A549 (cell line): Measurements from ENCODE around the gene NR1H2. TPM values are rescaled to one million over a fixed set of nuclear protein-coding genes. Genes with fewer than 3 reads are reported as not detected.

Experiments used
- ATAC-seq, 2 experiments: fragments of 200-7000 bp in 1 of 2; fragments of >200 bp in 1 of 2; cut with Nextera tagmentation in 1 of 2; cut with Tn5 transposase in 1 of 2; 3 replicates each; pipeline versions ENCODE4 v1.8.0 to v1.9.1; 2018 to 2020; ENCODE audit warnings: mild to moderate bottlenecking in 1 of 2, moderate library complexity in 1 of 2
- CTCF ChIA-PET: fragments of 300-600 bp; sonication (Branson Sonifier 250); formaldehyde crosslinking; extraction: SDS; loops from one replicate; lab custom pipeline; 2021; ENCODE audit warnings: antibody characterized with exemption, inconsistent platforms; lab: Yijun Ruan, JAX
- POLR2A ChIA-PET: fragments of 350-600 bp; formaldehyde crosslinking; extraction: SDS; loops from one replicate; lab custom pipeline; 2021; ENCODE audit warnings: antibody characterized with exemption, inconsistent platforms; lab: Yijun Ruan, JAX
- DNase-seq, 2 experiments: peaks; one replicate each; pipeline versions ENCODE4 v3.0.0 to v3.0.0-alpha.2; 2011 to 2016; ENCODE audit warnings: low read depth in 1 of 2, low spot score in 1 of 2
- FAIRE-seq: peaks from 2 replicates; lab custom pipeline; 2011; peaks lifted over from hg19 to GRCh38; lab: Jason Lieb, UNC
- H3K27ac ChIP-seq, 2 experiments: fragments of >200 bp; sonication (Bioruptor Twin); formaldehyde crosslinking; 3 replicates each; pipeline ENCODE4 v1.5.1; 2016 to 2017
- H3K4me1 ChIP-seq: fragments of >200 bp; sonication (Bioruptor Twin); formaldehyde crosslinking; 3 replicates; pipeline ENCODE4 v1.6.1; 2016
- H3K4me2 ChIP-seq: fragments of >200 bp; sonication (Bioruptor Twin); formaldehyde crosslinking; 3 replicates; pipeline ENCODE4 v1.6.1; 2016
- H3K4me3 ChIP-seq: fragments of >200 bp; sonication (Bioruptor Twin); formaldehyde crosslinking; 3 replicates; pipeline ENCODE4 v1.5.1; 2016
- H3K9me3 ChIP-seq: fragments of >200 bp; sonication (Bioruptor Twin); formaldehyde crosslinking; 3 replicates; pipeline ENCODE4 v1.6.1; 2016
- CBX8 ChIP-seq: fragments of 200-600 bp; sonication (generic); IDR thresholded peaks from 2 replicates; pipeline ENCODE4 v1.6.1; 2016
- CHD2 ChIP-seq: fragments of 150-350 bp; IDR thresholded peaks from 2 replicates; pipeline ENCODE4 v1.6.1; 2014; ENCODE audit warnings: low read length; ENCODE audit not compliant: partially characterized antibody
- CHD4 ChIP-seq: fragments of 200-600 bp; sonication (generic); IDR thresholded peaks from 2 replicates; pipeline ENCODE4 v1.6.1; 2016; ENCODE audit warnings: antibody characterized with exemption, mild to moderate bottlenecking, borderline replicate concordance
- CTCF ChIP-seq: fragments of >200 bp; sonication (Bioruptor Twin); formaldehyde crosslinking; IDR thresholded peaks from 3 replicates; pipeline ENCODE4 v1.5.1; 2016
- EP300 ChIP-seq, 2 experiments: fragments of >200 bp; sonication (Bioruptor Twin); formaldehyde crosslinking; IDR thresholded peaks; 2 replicates in 1 of 2; 3 replicates in 1 of 2; pipeline ENCODE4 v1.6.1; 2016 to 2017
- FOSL2 ChIP-seq, 2 experiments: fragments of 450-650 bp in 1 of 2; fragments of >200 bp in 1 of 2; sonication (Bioruptor Twin) in 1 of 2; formaldehyde crosslinking; IDR thresholded peaks; 2 replicates each; pipeline versions ENCODE4 v1.5.0 to v1.6.1; 2016 to 2020; ENCODE audit warnings: mild to moderate bottlenecking in 1 of 2, moderate library complexity in 1 of 2
- GATA3 ChIP-seq: IDR thresholded peaks from 2 replicates; pipeline ENCODE4 v1.6.1; 2012; ENCODE audit warnings: borderline replicate concordance
- HDAC2 ChIP-seq: fragments of 200-600 bp; sonication (generic); IDR thresholded peaks from 2 replicates; pipeline ENCODE4 v1.6.1; 2016
- HEYL ChIP-seq: fragments of 250-450 bp; sonication (Bioruptor Pico); IDR thresholded peaks from 2 replicates; pipeline ENCODE4 v1.8.0; 2021; ENCODE audit warnings: mild to moderate bottlenecking, moderate library complexity
- JUN ChIP-seq, 2 experiments: fragments of >200 bp; sonication (Bioruptor Twin); formaldehyde crosslinking; IDR thresholded peaks; 2 replicates in 1 of 2; 3 replicates in 1 of 2; pipeline ENCODE4 v1.6.1; 2016 to 2017
- JUNB ChIP-seq: fragments of >200 bp; sonication (Bioruptor Twin); formaldehyde crosslinking; IDR thresholded peaks from 2 replicates; pipeline ENCODE4 v1.6.1; 2016
- MAFK ChIP-seq: fragments of 450-650 bp; IDR thresholded peaks from 2 replicates; pipeline ENCODE4 v1.6.1; 2014; ENCODE audit not compliant: partially characterized antibody
- MAZ ChIP-seq: fragments of 150-350 bp; IDR thresholded peaks from 2 replicates; pipeline ENCODE4 v1.6.1; 2014; ENCODE audit warnings: antibody characterized with exemption, low read depth, low read length, borderline replicate concordance
- MYC ChIP-seq: IDR thresholded peaks from 2 replicates; pipeline ENCODE4 v1.6.1; 2012; ENCODE audit warnings: mild to moderate bottlenecking, inconsistent platforms, low read length, improper control_type of control experiment, borderline replicate concordance
- PHF8 ChIP-seq: fragments of 200-600 bp; sonication (generic); IDR thresholded peaks from 2 replicates; pipeline ENCODE4 v1.6.1; 2016; ENCODE audit warnings: low read depth, mild to moderate bottlenecking, antibody characterized with exemption, moderate library complexity, borderline replicate concordance
- POLR2A ChIP-seq: IDR thresholded peaks from 2 replicates; pipeline ENCODE4 v1.6.1; 2012; ENCODE audit warnings: mild to moderate bottlenecking, low read length
- RAD21 ChIP-seq, 2 experiments: fragments of >200 bp in 1 of 2; sonication (Bioruptor Twin) in 1 of 2; formaldehyde crosslinking in 1 of 2; IDR thresholded peaks in 1 of 2; conservative IDR thresholded peaks in 1 of 2; 2 replicates in 1 of 2; 3 replicates in 1 of 2; pipeline ENCODE4 v1.6.1; 2012 to 2018; ENCODE audit warnings: inconsistent platforms in 1 of 2
- RFX5 ChIP-seq: fragments of 450-650 bp; IDR thresholded peaks from 2 replicates; pipeline ENCODE4 v1.7.1; 2014; ENCODE audit warnings: antibody characterized with exemption, mild to moderate bottlenecking, moderate library complexity
- SMC3 ChIP-seq: fragments of >200 bp; sonication (Bioruptor Twin); formaldehyde crosslinking; IDR thresholded peaks from 3 replicates; pipeline ENCODE4 v1.6.1; 2018; ENCODE audit warnings: inconsistent platforms
- SREBF2 ChIP-seq: fragments of 450-650 bp; IDR thresholded peaks from 2 replicates; pipeline ENCODE4 v1.6.1; 2014; ENCODE audit warnings: mild to moderate bottlenecking, moderate library complexity
- TP53 ChIP-seq: fragments of 250-450 bp; sonication (Bioruptor Pico); IDR thresholded peaks from 2 replicates; pipeline ENCODE4 v1.5.0; 2021; ENCODE audit warnings: mild to moderate bottlenecking, moderate library complexity
- USF2 ChIP-seq: fragments of 450-650 bp; IDR thresholded peaks from 2 replicates; pipeline ENCODE4 v1.6.1; 2014; ENCODE audit warnings: antibody characterized with exemption
- ZC3H11A ChIP-seq: fragments of 450-650 bp; IDR thresholded peaks from 2 replicates; pipeline ENCODE4 v1.6.1; 2014; ENCODE audit warnings: antibody characterized with exemption, mild to moderate bottlenecking
- ZSCAN20 ChIP-seq: fragments of 250-450 bp; sonication (Bioruptor Pico); IDR thresholded peaks from 2 replicates; pipeline ENCODE4 v1.8.0; 2022; ENCODE audit warnings: mild to moderate bottlenecking, moderate library complexity
- WGBS: methylation state at CpG from one replicate; pipeline ENCODE4 v1.1.6; 2017; ENCODE audit errors: missing lambda C conversion rate; 5-methylcytosine and 5-hydroxymethylcytosine counted together
- polyA plus RNA-seq, 4 experiments: library from polyadenylated mRNA; depleted of rRNA in 3 of 4; stranded (reverse); fragments of >200 nt; fragmentation: RNase III in 1 of 4; extraction: RNeasy Plus Mini Kit Qiagen cat#74134 plus additional on column Dnase treatment in 1 of 4; gene quantifications; 2 replicates in 3 of 4; 3 replicates in 1 of 4; pipeline ENCODE4 v1.2.3, GENCODE V29; 2011 to 2017
- TF ChIP-seq, protein P1 (sequence below): fragments of 200-600 bp; sonication (generic); IDR thresholded peaks from 2 replicates; pipeline ENCODE4 v1.6.1; 2016; ENCODE audit warnings: antibody characterized with exemption, mild to moderate bottlenecking, moderate library complexity
- TF ChIP-seq, protein P2 (sequence below): fragments of >200 bp; sonication (Bioruptor Twin); formaldehyde crosslinking; IDR thresholded peaks from 2 replicates; pipeline ENCODE4 v1.6.1; 2016
- TF ChIP-seq, protein P3 (sequence below): fragments of >200 bp; sonication (Bioruptor Twin); formaldehyde crosslinking; IDR thresholded peaks from 3 replicates; pipeline ENCODE4 v1.6.1; 2016
- TF ChIP-seq, protein P4 (sequence below): fragments of 250-450 bp; sonication (Bioruptor Pico); IDR thresholded peaks from 2 replicates; pipeline ENCODE4 v1.5.0; 2020; ENCODE audit warnings: low read depth, mild to moderate bottlenecking, moderate library complexity
- TF ChIP-seq, protein P5 (sequence below): IDR thresholded peaks from 2 replicates; pipeline ENCODE4 v1.6.1; 2012; ENCODE audit warnings: low read depth, borderline replicate concordance
- TF ChIP-seq, protein P6 (sequence below): IDR thresholded peaks from 2 replicates; pipeline ENCODE4 v1.6.1; 2012

The NR1H2 gene
- polyA plus RNA-seq, 2 of the 4 experiments (the other 2 are of a cell fraction), result 39.3 to 67.0 TPM

DNA sequence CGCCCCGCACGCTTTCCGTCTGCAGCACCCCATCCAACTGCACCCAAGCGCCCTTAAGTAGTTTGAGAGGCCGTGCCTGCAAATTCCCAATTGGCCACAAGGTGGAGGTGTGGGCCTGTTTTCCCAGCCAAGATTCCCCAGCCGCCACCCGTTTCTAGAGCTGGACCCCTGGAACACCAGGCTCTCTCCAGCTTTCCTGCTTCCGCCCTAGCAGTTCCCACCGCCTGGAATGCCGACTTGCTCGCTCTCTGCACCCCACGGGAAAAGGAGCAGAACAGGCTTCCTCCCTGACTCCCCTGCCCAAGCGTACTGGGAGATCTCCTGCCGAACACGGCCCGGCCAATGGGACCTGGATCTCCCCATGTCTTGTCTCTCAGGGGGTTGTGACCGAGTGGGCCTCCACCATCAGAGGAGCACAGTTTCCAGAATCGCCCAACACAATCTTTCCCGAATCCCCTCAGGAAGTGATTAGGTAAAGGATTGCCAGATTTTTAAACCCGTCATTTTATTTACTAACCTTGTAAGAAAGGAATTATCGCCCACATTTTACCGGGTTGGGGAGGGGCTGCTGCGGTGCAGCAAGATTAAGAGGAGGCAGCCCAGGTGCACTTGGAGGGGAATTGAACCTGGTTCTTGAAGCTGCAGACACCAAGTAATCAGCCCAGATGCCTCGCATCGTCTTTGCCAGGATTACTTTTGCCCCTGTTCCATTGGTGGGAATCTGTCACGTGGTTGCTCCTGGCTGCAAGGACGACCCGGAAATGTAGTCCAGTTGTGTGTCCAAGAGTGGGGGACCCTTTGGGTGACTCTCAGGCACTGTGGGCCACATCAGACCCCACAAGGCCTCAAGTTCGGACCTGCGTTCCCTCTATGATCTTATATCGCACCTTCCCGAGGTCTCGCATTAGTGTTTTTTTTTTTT is 7.3 kb upstream of the NR1H2 start:
- ChIA-PET POLR2A (interaction anchor here (0.5 to 1.9 kb wide), 9 partner anchors 11 to 239 kb away, joined by 3 to 10 read pairs (median 3); partner anchors contain the start of gene POLD1), CTCF (interaction anchor here (0.6 to 12.4 kb wide), 60 partner anchors 9 to 556 kb away, joined by 3 to 175 read pairs (median 5); partner anchors contain the start of genes JOSD2, KCNC3, MYBPC2 and POLD1)
- 2% methylated on average over 34 of the region's 34 CpGs for WGBS
- peak; percentile 46 for FAIRE-seq
- peak; percentile 95 to 99 for DNase-seq
- peak overlapping the region; percentile 85 to 87 for H3K27ac ChIP-seq
- H3K4me3 ChIP-seq, result peak overlapping the region; percentile 62
- ATAC-seq, result peak; percentile 95
- no peaks in the 10 kb centered on the region for H3K9me3 ChIP-seq
- H3K4me1 ChIP-seq, result peaks cover 5% of the 10 kb centered on the region
- peak overlapping the region; percentile 86 for H3K4me2 ChIP-seq
- peak; percentile 93 for TF ChIP-seq USF2
- no peak for TF ChIP-seq CBX8
- TF ChIP-seq EP300 (IDR thresholded peaks at IDR 0.05), result no peak
- TF ChIP-seq, protein P1, sequence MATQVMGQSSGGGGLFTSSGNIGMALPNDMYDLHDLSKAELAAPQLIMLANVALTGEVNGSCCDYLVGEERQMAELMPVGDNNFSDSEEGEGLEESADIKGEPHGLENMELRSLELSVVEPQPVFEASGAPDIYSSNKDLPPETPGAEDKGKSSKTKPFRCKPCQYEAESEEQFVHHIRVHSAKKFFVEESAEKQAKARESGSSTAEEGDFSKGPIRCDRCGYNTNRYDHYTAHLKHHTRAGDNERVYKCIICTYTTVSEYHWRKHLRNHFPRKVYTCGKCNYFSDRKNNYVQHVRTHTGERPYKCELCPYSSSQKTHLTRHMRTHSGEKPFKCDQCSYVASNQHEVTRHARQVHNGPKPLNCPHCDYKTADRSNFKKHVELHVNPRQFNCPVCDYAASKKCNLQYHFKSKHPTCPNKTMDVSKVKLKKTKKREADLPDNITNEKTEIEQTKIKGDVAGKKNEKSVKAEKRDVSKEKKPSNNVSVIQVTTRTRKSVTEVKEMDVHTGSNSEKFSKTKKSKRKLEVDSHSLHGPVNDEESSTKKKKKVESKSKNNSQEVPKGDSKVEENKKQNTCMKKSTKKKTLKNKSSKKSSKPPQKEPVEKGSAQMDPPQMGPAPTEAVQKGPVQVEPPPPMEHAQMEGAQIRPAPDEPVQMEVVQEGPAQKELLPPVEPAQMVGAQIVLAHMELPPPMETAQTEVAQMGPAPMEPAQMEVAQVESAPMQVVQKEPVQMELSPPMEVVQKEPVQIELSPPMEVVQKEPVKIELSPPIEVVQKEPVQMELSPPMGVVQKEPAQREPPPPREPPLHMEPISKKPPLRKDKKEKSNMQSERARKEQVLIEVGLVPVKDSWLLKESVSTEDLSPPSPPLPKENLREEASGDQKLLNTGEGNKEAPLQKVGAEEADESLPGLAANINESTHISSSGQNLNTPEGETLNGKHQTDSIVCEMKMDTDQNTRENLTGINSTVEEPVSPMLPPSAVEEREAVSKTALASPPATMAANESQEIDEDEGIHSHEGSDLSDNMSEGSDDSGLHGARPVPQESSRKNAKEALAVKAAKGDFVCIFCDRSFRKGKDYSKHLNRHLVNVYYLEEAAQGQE, result no peak
- TF ChIP-seq CTCF, result peak; percentile 94
- TF ChIP-seq SREBF2, result no peak
- TF ChIP-seq MAFK, result no peak
- TF ChIP-seq, protein P2, sequence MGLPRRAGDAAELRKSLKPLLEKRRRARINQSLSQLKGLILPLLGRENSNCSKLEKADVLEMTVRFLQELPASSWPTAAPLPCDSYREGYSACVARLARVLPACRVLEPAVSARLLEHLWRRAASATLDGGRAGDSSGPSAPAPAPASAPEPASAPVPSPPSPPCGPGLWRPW, result no peak
- peak in 1 of 2 experiments; percentile 34; a peak in 2 of 5 replicates for TF ChIP-seq JUN (IDR thresholded peaks at IDR 0.05)
- TF ChIP-seq RFX5, result no peak
- peak; percentile 79 for TF ChIP-seq POLR2A
- peak; percentile 87 for TF ChIP-seq SMC3
- no peak for TF ChIP-seq FOSL2 (IDR thresholded peaks at IDR 0.05)
- no peak for TF ChIP-seq FOSL2 (CRISPR knock-in tag; IDR thresholded peaks at IDR 0.05)
- no peak for TF ChIP-seq HDAC2
- 0 out of 2 replicates have a peak, but pooled peaks have one; percentile 26 for TF ChIP-seq PHF8
- TF ChIP-seq JUNB, result no peak
- TF ChIP-seq, protein P3, sequence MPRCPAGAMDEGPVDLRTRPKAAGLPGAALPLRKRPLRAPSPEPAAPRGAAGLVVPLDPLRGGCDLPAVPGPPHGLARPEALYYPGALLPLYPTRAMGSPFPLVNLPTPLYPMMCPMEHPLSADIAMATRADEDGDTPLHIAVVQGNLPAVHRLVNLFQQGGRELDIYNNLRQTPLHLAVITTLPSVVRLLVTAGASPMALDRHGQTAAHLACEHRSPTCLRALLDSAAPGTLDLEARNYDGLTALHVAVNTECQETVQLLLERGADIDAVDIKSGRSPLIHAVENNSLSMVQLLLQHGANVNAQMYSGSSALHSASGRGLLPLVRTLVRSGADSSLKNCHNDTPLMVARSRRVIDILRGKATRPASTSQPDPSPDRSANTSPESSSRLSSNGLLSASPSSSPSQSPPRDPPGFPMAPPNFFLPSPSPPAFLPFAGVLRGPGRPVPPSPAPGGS, result 0 out of 3 replicates have a peak, but pooled peaks have one; percentile 55
- no peak for TF ChIP-seq CHD2
- TF ChIP-seq, protein P4, sequence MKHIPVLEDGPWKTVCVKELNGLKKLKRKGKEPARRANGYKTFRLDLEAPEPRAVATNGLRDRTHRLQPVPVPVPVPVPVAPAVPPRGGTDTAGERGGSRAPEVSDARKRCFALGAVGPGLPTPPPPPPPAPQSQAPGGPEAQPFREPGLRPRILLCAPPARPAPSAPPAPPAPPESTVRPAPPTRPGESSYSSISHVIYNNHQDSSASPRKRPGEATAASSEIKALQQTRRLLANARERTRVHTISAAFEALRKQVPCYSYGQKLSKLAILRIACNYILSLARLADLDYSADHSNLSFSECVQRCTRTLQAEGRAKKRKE (CRISPR knock-in tag), result no peak
- no peak for TF ChIP-seq ZSCAN20 (CRISPR knock-in tag)
- no peak for TF ChIP-seq ZC3H11A
- TF ChIP-seq, protein P5, sequence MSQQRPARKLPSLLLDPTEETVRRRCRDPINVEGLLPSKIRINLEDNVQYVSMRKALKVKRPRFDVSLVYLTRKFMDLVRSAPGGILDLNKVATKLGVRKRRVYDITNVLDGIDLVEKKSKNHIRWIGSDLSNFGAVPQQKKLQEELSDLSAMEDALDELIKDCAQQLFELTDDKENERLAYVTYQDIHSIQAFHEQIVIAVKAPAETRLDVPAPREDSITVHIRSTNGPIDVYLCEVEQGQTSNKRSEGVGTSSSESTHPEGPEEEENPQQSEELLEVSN, result peak; percentile 87
- TF ChIP-seq GATA3, result no peak
- TF ChIP-seq MYC, result no peak
- TF ChIP-seq MAZ, result no peak
- peak; percentile 95 for TF ChIP-seq RAD21 (conservative IDR thresholded peaks at IDR 0.05 in 1 of 2, IDR thresholded peaks at IDR 0.05 in 1 of 2)
- TF ChIP-seq TP53 (CRISPR knock-in tag), result no peak
- no peak for TF ChIP-seq HEYL (CRISPR knock-in tag)
- TF ChIP-seq, protein P6, sequence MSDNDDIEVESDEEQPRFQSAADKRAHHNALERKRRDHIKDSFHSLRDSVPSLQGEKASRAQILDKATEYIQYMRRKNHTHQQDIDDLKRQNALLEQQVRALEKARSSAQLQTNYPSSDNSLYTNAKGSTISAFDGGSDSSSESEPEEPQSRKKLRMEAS, result peak; percentile 79
- no peak for TF ChIP-seq CHD4
